Mesodermal cell (in vitro differentiated cells): Measurements from ENCODE around the gene GOLGA6L10.
"Not testable (repeated sequence)": the region's sequence is repeated elsewhere in the genome, so short reads cannot be mapped to it uniquely, and the experiment has no call there.

Experiments
- H3K27ac ChIP-seq: 2 replicates; pipeline ENCODE4 v1.7.0; 2013; ENCODE audit warnings: mild to moderate bottlenecking, low read depth, low read length, moderate library complexity; ENCODE audit not compliant: severe bottlenecking
- H3K36me3 ChIP-seq: 2 replicates; pipeline ENCODE4 v1.7.1; 2013; ENCODE audit warnings: mild to moderate bottlenecking, low read length, moderate library complexity; ENCODE audit not compliant: control insufficient read depth, insufficient read depth
- H3K4me1 ChIP-seq: one replicate; pipeline ENCODE4 v1.7.1; 2013; ENCODE audit warnings: mild to moderate bottlenecking, low read length; ENCODE audit not compliant: insufficient read depth, control insufficient read depth, poor library complexity, severe bottlenecking
- H3K4me3 ChIP-seq: 2 replicates; pipeline ENCODE4 v1.7.0; 2013; ENCODE audit warnings: low read length, control low read depth, mild to moderate bottlenecking; ENCODE audit not compliant: insufficient read depth, poor library complexity, severe bottlenecking; ENCODE audit errors: extremely low read depth
- H3K9me3 ChIP-seq: 2 replicates; pipeline ENCODE4 v1.7.1; 2013; ENCODE audit warnings: mild to moderate bottlenecking, low read length, moderate library complexity; ENCODE audit not compliant: control insufficient read depth
- WGBS, 2 experiments: methylation state at CpG; one replicate each; pipeline ENCODE4 v1.1.5; 2013; ENCODE audit warnings: missing lambda C conversion rate in 2 of 2; ENCODE audit not compliant: insufficient coverage in 2 of 2; 5-methylcytosine and 5-hydroxymethylcytosine counted together

The GOLGA6L10 gene

DNA sequence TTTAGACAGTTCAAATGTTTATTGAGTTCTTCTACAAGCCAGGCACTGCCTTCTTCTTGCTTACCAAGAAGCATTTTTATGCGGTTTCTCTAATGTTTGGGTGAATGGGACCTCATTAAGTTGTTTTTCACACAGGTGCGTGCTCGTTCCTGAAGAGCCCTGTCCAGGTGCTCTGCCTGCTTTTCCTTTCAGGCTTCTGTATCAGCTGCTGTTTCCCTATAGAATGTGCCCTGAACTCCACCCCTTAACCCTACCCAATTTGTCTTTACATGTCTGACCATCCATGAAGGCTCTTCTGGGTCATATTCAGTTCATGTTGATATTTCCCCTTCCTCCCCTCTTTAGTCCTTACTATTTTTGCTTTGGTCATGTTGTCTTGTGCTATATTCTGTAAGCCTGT is 22.4 kb upstream of the GOLGA6L10 start:
- Histone ChIP-seq H3K36me3 (no peaks in the 10 kb centered on the region), H3K9me3 (no peaks in the 10 kb centered on the region), H3K27ac (no peak overlapping the region), H3K4me3 (no peak overlapping the region), H3K4me1 (peaks cover 6% of the 10 kb centered on the region)
- WGBS, 2 experiments, result 83% methylated on average over 3 of the region's 3 CpGs; no CpG with 5 or more reads in 1 of the 2 experiments

- 38 to 50% methylated on average over 1 of the region's 3 CpGs for WGBS, 2 experiments
- H3K9me3 ChIP-seq, H3K4me1 ChIP-seq, H3K4me3 ChIP-seq, H3K36me3 ChIP-seq, H3K27ac ChIP-seq: not testable (repeated sequence)
Observed at GRCh38 chr15:82367790-82368189, 18.5 kb upstream of the GOLGA6L10 start.

GRCh38 chr15:82365692-82366323 is 16.5 kb upstream of the GOLGA6L10 start:
- not testable (repeated sequence) for H3K4me3 ChIP-seq, H3K36me3 ChIP-seq, H3K9me3 ChIP-seq, H3K4me1 ChIP-seq, H3K27ac ChIP-seq
- no CpG with 5 or more reads among the region's 6 CpGs for WGBS, 2 experiments

GRCh38 chr15:82364548-82364947 is 15.3 kb upstream of the GOLGA6L10 start:
- H3K27ac ChIP-seq, H3K9me3 ChIP-seq, H3K4me3 ChIP-seq, H3K4me1 ChIP-seq, H3K36me3 ChIP-seq: not testable (repeated sequence)
- no CpG with 5 or more reads among the region's 3 CpGs for WGBS, 2 experiments

- WGBS, 2 experiments, result no CpG with 5 or more reads among the region's 3 CpGs
- H3K4me3 ChIP-seq, H3K4me1 ChIP-seq, H3K36me3 ChIP-seq, H3K27ac ChIP-seq, H3K9me3 ChIP-seq: not testable (repeated sequence)
Observed at GRCh38 chr15:82362790-82363189, 13.5 kb upstream of the GOLGA6L10 start.

GRCh38 chr15:82360618-82361017 is 11.3 kb upstream of the GOLGA6L10 start:
- H3K36me3 ChIP-seq, H3K4me1 ChIP-seq, H3K27ac ChIP-seq, H3K4me3 ChIP-seq, H3K9me3 ChIP-seq: not testable (repeated sequence)
- WGBS, 2 experiments, result no CpG with 5 or more reads among the region's 7 CpGs

- H3K9me3 ChIP-seq, H3K36me3 ChIP-seq, H3K27ac ChIP-seq, H3K4me1 ChIP-seq, H3K4me3 ChIP-seq: not testable (repeated sequence)
- WGBS, 2 experiments, result no CpG with 5 or more reads among the region's 48 CpGs
Observed at GRCh38 chr15:82355055-82355454, 5.8 kb upstream of the GOLGA6L10 start.

GRCh38 chr15:82354546-82354945 is 5.3 kb upstream of the GOLGA6L10 start:
- not testable (repeated sequence) for H3K4me1 ChIP-seq, H3K9me3 ChIP-seq, H3K27ac ChIP-seq, H3K36me3 ChIP-seq
- no CpG with 5 or more reads among the region's 12 CpGs for WGBS, 2 experiments
- peak overlapping the region; percentile 18 for H3K4me3 ChIP-seq

- H3K9me3 ChIP-seq, H3K36me3 ChIP-seq, H3K4me1 ChIP-seq, H3K4me3 ChIP-seq, H3K27ac ChIP-seq: not testable (repeated sequence)
- no CpG with 5 or more reads among the region's 5 CpGs for WGBS, 2 experiments
Observed at GRCh38 chr15:82347645-82348044, 1.6 kb downstream of the GOLGA6L10 start.

GRCh38 chr15:82345176-82345575 is 4.1 kb downstream of the GOLGA6L10 start:
- H3K27ac ChIP-seq, H3K9me3 ChIP-seq, H3K36me3 ChIP-seq, H3K4me1 ChIP-seq, H3K4me3 ChIP-seq: not testable (repeated sequence)
- WGBS, 2 experiments, result 100% methylated on average over 1 of the region's 2 CpGs; no CpG with 5 or more reads in 1 of the 2 experiments

DNA sequence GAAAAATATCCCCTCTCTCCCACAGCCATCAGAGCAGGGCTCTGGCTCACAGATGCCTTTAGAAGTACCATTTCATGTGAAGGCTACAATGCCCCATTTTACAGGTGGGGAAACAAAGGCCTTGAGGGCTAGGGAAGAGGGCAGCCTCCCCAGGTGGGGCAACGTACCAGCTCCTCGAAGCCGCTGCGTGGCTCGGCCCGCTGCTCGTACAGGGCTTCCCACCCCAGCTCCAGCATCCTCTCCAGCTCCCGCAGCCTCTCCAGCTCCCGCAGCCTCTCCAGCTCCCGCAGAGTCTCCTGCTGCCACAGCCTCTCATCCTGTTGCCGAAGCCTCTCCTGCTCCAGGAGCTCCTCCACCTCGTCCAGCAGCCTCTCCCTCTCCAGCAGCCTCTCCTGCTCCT is 4.9 kb downstream of the GOLGA6L10 start:
- H3K4me3 ChIP-seq, H3K36me3 ChIP-seq, H3K9me3 ChIP-seq, H3K27ac ChIP-seq, H3K4me1 ChIP-seq: not testable (repeated sequence)
- no CpG with 5 or more reads among the region's 12 CpGs for WGBS, 2 experiments
